Fibroblast of gingiva (primary cell): Measurements from ENCODE around the gene SETDB2.
"Not testable (repeated sequence)": the region's sequence is repeated elsewhere in the genome, so short reads cannot be mapped to it uniquely, and the experiment has no call there.

Source experiments
- DNase-seq: peaks from one replicate; pipeline ENCODE4 v3.0.0-alpha.2; 2011; ENCODE audit warnings: low read depth

SETDB2 gene

GRCh38 chr13:49476529-49476928 is 32.5 kb downstream of the SETDB2 start:
- DNase-seq: no peak

DNA sequence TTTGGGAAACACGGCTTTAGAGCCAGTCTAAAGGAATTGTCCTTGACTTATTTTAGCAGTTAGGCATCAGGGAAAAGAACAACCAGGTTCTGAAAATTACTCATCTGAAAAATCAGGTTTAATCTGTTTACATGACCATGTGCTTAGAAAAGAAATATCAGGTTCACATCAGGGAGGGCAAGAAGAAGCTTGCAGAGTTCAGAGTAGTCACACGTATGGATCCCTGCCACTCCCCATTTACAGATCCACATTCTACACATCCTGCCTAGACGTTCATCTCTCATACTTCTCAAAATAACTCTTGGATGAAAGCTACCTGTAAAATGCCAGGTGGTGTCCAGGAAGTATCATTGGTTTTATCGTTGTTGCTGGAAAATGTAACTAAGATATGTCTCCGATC is 37.7 kb downstream of the SETDB2 start:
- DNase-seq: no peak

- no peak for DNase-seq
Measured at GRCh38 chr13:49488563-49488962, 44.5 kb downstream of the SETDB2 start.

DNA sequence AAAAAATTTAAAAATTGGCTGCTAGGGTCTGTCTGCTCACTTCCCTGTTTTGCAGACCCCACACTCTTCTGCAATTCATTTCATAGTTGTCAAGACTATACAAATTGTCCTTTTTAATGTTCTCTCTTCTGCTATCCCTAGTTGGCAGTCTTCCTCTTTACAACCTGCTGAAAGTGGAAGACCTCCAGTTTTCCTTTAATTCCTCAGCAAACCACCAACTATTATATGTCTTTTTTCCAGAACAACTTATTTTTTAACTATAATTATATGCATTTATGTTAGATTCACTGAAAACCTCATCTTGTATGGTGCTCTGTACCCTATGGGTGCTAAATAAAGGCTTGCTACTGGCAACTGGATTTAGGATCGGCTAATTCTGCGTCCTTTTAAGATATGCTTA is 50.6 kb downstream of the SETDB2 start:
- no peak for DNase-seq

- peak; percentile 72 for DNase-seq
Measured at GRCh38 chr13:49495783-49496762, 52.0 kb downstream of the SETDB2 start, which contains the start of gene PHF11. PHF11 (plus strand) TSS chr13:49495953; CDS start chr13:49496002, 49 bp downstream.

DNA sequence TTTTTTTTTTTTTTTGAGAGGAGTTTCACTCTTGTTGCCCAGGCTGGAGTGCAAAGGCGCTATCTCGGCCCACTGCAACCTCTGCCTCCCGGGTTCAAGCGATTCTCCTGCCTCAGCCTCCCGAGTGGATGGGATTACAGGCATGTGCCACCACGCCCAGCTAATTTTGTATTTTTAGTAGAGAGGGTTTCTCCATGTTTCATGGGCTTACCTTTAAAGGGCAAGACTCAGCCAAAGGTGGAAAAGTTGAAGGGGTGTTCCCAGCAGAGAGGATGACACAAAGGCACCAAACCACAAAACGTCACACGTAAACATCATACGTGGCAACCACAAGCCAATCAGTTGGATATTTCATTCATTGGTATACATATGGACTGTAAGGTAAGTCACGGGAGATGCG is 52.8 kb downstream of the SETDB2 start:
- DNase-seq: not testable (repeated sequence)

DNA sequence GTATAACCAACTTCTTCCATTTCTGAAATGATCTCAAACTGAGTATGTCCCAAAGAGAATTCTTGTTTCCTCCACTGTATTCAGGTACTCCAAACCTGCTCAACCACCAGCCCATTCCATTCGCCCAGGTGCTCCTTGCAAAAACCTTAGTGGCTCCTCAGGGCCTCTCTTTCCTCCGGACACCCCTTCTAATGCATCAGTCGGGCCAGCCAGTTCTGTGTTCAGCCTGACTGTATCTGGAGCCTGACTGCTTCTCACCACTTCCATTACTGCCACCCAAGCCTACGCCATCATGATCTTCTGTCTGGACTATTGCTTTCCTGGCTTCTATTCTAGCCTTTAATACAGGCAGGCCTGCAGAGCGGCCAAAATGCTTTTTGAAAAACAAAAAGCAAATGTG is 53.2 kb downstream of the SETDB2 start:
- no peak for DNase-seq

DNA sequence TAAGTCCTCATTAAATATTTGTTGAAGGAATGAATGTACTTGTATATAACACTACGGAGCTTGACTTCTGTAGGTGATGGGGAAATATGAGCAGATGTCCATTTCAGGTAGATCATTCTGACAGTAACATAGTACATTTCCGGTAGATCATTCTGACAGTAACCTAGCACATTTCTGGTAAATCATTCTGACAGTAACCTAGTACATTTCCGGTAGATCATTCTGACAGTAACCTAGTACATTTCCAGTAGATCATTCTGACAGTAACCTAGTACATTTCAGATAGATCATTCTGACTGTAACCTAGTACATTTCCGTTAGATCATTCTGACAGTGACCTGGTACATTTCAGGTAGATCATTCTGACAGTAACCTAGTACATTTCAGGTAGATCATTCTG is 54.1 kb downstream of the SETDB2 start:
- no peak for DNase-seq

DNA sequence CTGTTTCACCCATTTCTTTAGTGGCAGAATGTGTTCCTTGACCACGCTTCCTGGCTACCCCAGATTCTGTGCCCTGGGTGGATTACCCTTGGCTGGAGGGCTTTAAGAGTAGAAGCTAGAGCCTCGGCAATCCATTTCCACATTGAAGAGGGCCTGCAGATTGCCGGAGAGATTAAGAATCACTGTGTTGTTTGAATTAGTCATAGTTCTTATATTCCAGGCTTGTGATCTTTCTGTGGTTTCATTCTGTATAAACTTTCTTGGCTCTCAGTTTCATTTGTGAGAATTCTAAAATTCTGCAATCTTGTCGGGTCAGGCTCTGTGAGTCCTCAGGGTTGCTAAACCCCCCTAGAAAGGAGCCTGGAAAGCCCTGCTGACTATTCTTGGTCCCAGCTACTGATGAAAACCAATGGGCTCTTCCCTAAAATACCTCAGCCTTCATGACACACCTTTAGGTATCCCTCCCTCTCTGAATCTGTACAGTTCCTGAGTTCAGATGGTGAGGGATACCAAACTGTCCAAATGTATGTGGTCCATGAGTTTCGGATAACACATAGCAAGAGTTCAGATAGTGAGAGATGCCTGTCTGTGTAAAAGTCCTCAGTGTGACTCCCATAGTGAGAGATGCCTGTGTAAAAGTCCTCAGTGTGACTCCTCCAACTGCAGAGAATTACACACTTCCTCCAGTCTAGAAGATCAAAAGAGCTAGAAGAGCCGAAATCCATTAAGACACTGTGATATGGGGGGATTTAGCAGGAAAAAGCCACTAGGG is 56.0 kb downstream of the SETDB2 start:
- peak; percentile 76 for DNase-seq

DNA sequence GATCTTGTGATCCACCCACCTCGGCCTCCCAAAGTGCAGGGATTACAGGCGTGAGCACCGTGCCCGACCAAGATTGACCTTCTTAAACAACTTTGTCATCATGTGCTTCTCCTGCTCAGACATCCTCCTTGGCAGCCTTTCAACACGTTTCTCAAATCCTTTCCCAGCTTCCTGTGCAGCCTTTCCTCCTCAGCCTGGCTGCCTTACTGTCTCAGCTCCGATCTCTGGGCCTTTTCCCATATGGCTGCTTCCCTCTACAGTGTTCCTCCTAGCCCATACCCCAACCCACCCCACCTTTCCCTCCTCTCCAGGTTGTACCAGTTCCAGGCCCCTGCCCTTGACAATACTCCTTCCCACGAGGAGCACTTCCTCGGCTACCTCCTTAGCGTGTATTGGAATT is 58.9 kb downstream of the SETDB2 start:
- peak; percentile 59 for DNase-seq

GRCh38 chr13:49503951-49504350 is 59.9 kb downstream of the SETDB2 start:
- peak; percentile 12 for DNase-seq

- DNase-seq: no peak
Measured at GRCh38 chr13:49512578-49512977, 68.5 kb downstream of the SETDB2 start.

DNA sequence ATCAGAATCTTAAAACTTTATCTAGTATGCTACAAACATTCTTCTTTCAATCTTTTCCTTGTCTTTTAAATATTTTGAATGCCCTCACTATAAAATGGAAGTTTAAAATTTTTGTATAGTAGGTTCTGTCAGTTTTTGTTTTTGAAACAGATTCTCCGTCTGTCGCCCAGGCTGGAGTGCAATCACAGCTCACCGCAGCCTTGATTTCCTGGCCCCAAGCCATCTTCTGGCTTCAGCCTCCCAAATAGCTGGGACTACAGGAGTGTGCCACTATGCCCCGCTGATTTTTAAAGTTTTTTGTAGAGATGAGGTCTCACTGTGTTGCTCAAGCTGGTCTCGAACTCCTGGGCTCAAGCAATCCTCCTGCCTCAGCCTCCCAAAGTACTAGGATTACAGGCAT is 72.4 kb downstream of the SETDB2 start:
- DNase-seq: no peak

- DNase-seq: peak; percentile 25
Measured at GRCh38 chr13:49517461-49517860, 73.4 kb downstream of the SETDB2 start.

DNA sequence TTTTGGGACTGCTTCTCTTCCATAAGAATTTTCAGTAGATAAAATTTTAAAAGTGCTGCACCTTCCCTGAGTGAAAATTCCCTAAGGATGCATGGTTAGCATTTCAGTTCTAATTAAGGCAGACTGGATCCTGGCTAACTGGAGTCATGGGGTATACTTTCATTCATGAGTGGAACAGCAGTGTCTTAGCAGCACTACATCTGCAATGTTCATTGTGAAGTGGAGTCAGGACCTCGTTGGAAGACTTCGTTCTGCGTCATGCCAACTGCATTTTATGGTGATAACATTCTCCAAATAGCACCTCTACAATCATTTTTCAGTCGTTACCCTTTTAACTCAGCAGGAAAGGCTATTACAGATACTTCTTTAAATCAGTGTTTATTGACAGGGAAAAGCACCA is 77.2 kb downstream of the SETDB2 start:
- DNase-seq: no peak

- DNase-seq: peak; percentile 21
Measured at GRCh38 chr13:49524740-49525501, 80.8 kb downstream of the SETDB2 start.

DNA sequence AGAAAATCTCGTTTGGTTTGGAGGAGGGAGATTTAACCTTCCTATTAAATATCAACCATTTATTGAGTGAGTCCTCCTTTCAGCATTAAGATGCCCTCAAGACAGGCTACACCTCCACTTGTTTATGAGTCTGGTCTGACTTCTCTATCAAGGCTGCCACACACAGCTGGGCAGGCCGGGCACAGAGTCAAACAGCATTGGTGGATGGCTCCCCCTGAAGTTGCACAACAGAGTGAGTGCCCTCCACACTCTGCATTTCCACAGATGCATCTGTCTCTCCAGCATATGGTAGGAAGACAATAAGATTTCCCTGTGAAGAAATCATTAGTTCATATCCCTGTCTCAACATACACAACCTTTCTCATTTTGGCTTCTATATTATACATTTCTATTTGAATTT is 83.0 kb downstream of the SETDB2 start:
- DNase-seq: no peak

- no peak for DNase-seq
Measured at GRCh38 chr13:49528161-49528560, 84.1 kb downstream of the SETDB2 start.

GRCh38 chr13:49530457-49530856 is 86.4 kb downstream of the SETDB2 start:
- no peak for DNase-seq

GRCh38 chr13:49532593-49532992 is 88.5 kb downstream of the SETDB2 start:
- no peak for DNase-seq

DNA sequence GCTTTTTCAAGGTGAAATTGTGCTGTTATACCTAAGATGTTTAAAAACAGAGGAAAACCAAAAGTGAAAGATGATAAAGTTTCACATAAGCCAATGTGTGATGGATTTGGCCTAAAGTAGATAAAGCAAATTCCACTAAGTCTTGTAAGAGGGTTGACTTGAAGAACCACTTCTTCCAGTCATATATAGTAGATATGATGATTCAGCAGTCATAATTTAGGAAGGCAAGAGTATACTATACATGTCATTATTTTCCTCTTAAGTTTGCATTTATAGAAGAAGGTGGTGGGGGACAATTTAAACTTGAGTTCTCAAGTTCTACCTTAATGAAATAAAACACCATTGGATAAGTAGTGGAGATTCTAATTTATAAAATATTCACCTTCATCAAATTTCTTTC is 88.9 kb downstream of the SETDB2 start:
- DNase-seq: no peak

- no peak for DNase-seq
Measured at GRCh38 chr13:49533591-49534269, 89.7 kb downstream of the SETDB2 start.
